Activated CD4-positive, alpha-beta T cell treated with anti-CD3 and anti-CD28 coated beads for 36 hours (primary cell): ENCODE results near the gene GSTM1. TPM values are rescaled to one million over a fixed set of nuclear protein-coding genes. Genes with fewer than 3 reads are reported as not detected.
"Not testable (repeated sequence)": the region's sequence is repeated elsewhere in the genome, so short reads cannot be mapped to it uniquely, and the experiment has no call there.

Experiments
- ATAC-seq: fragments of 200-7000 bp; cut with Tn5 transposase; one replicate; pipeline ENCODE4 v1.10.0; 2021; ENCODE audit warnings: mild to moderate bottlenecking, moderate library complexity
- CTCF ChIA-PET: fragments of 350-600 bp; sonication (Branson Sonifier 250); formaldehyde crosslinking; loops from one replicate; lab custom pipeline; 2021; ENCODE audit warnings: antibody characterized with exemption; lab: Charles Lee
- POLR2A ChIA-PET: fragments of 350-600 bp; sonication (Branson Sonifier 250); formaldehyde crosslinking; loops from one replicate; lab custom pipeline; 2021; ENCODE audit warnings: antibody characterized with exemption, inconsistent platforms; lab: Charles Lee
- DNase-seq: peaks from one replicate; pipeline ENCODE4 v3.0.0-alpha.2; 2020
- H3K27ac Mint-ChIP-seq: one replicate; pipeline ENCODE4 v1.8.0; 2021; ENCODE audit warnings: mixed read lengths
- H3K27me3 Mint-ChIP-seq: one replicate; pipeline ENCODE4 v1.8.0; 2021; ENCODE audit warnings: mixed read lengths
- H3K36me3 Mint-ChIP-seq: one replicate; pipeline ENCODE4 v1.8.0; 2021; ENCODE audit warnings: low read depth, mixed read lengths
- H3K4me1 Mint-ChIP-seq: one replicate; pipeline ENCODE4 v1.8.0; 2021; ENCODE audit warnings: mixed read lengths
- H3K4me3 Mint-ChIP-seq: one replicate; pipeline ENCODE4 v1.8.0; 2021; ENCODE audit warnings: mild to moderate bottlenecking, moderate library complexity, mixed read lengths
- H3K9me3 Mint-ChIP-seq: one replicate; pipeline ENCODE4 v1.8.0; 2021; ENCODE audit warnings: low read depth, mixed read lengths
- intact Hi-C, 2 experiments: fragments of 100-400 bp; cut with DNase I in 1 of 2; cut with micrococcal nuclease in 1 of 2; formaldehyde crosslinking; loops; one replicate each; pipeline versions ENCODE4 v1.14.2 to v1.15.1; 2022 to 2024; cut with DNase I, micrococcal nuclease
- total RNA-seq, 2 experiments: library from RNA; stranded (reverse); gene quantifications; one replicate each; pipeline ENCODE4 v1.2.3, GENCODE V29; 2021

Gene GSTM1
- total RNA-seq, 2 experiments from 2014 or later = 94.0 to 116 TPM

DNA sequence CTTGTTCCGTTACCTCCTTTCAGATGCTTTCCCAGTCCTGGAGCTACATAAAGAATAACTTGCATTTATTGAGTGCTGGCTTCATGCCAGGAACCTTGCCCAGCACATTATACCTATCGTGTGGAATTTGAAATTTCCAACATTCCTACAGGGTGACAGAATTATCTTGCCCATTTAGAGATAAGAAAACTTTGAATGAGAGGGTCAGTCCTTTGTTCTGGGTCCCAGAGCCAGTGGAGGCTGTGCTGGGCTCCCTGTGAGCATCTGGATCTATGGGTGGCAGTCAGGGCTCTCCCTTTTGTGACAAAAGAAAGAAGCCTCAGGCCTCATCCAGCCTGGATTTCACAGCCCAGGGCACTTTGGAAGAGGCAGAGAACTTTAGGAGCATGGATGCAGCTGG lies 28.5 kb upstream of the GSTM1 start:
- Mint-ChIP-seq H3K27ac (no peak overlapping the region), H3K27me3 (no peaks in the 10 kb centered on the region), H3K4me3 (no peak overlapping the region), H3K36me3 (peaks cover 3% of the 10 kb centered on the region), H3K4me1 (peaks cover 12% of the 10 kb centered on the region), H3K9me3 (no peaks in the 10 kb centered on the region)
- intact Hi-C loops = no loop called here
- POLR2A ChIA-PET = no interaction called here
- ATAC-seq = no peak
- no peak for DNase-seq
- CTCF ChIA-PET = interaction anchor here (1.0 to 4.6 kb wide), 3 partner anchors 8 to 42 kb away, joined by 3 to 47 read pairs (median 3); no protein-coding TSS in a partner anchor

DNA sequence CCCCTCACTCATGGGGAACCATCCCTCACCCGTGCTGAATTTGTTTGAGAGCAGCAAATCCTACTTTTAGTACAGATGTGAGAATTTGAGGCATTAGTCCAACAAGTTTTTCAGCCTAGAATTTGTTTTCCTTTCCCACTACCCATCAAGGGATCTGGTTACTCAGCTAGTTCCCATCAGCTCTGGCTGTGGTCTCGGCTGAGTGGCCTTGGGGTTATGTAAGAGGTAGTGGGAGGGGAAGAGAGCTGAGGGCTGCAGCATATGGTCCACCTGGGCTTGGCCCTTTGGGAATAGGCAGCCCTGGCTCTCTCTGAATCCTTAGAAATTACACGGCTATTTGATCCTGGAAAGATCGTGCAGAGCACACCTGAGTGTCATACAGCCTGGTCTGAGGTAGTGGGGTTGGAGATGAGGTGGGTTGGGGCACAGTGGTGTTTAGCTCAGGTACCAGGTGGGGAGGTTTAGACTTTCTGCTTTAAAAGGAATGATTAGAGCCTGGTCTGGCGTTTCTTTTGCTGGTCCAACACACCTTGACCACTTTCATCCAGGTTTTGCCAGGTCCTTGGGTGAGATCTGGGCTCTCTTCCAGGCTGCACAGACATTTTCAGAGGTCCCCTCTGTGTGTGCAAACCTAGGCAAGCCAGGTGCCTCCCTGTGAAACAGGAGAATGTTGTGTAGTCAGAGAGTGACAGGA lies 27.5 kb upstream of the GSTM1 start:
- DNase-seq (no peak), ATAC-seq (no peak)
- POLR2A ChIA-PET = no interaction called here
- Mint-ChIP-seq H3K4me3 (no peak overlapping the region), H3K36me3 (peaks cover 3% of the 10 kb centered on the region), H3K9me3 (no peaks in the 10 kb centered on the region), H3K27ac (peak overlapping the region; percentile 16), H3K27me3 (no peaks in the 10 kb centered on the region), H3K4me1 (peaks cover 8% of the 10 kb centered on the region)
- CTCF ChIA-PET = interaction anchor here (1.0 to 1.5 kb wide), 3 partner anchors 9 to 116 kb away, joined by 3 read pairs; no protein-coding TSS in a partner anchor
- intact Hi-C loops = no loop called here

DNA sequence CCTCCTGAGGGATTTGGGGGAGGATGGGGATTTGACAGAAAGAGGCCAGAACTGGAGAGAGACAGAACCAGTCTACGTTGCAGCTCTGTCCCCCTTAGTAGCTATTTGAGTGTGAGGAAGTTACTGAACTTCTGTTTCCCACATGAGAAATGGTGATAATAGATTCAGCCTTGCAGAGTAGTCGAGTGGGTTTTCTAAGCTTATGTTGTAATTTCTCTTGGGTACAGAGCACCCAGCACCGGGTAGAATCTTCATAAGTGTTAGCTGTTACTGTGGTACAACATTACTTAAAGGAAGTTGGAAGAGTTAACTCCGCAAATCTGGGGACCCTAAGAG lies 27.0 kb upstream of the GSTM1 start:
- DNase-seq, POLR2A ChIA-PET, intact Hi-C loops, H3K9me3 Mint-ChIP-seq, H3K4me3 Mint-ChIP-seq, H3K36me3 Mint-ChIP-seq, H3K27me3 Mint-ChIP-seq, H3K4me1 Mint-ChIP-seq, ATAC-seq: not testable (repeated sequence)
- CTCF ChIA-PET = interaction anchor here (1.0 kb wide), 2 partner anchors 22 to 116 kb away, joined by 3 read pairs; no protein-coding TSS in a partner anchor
- H3K27ac Mint-ChIP-seq = peak overlapping the region; percentile 16

DNA sequence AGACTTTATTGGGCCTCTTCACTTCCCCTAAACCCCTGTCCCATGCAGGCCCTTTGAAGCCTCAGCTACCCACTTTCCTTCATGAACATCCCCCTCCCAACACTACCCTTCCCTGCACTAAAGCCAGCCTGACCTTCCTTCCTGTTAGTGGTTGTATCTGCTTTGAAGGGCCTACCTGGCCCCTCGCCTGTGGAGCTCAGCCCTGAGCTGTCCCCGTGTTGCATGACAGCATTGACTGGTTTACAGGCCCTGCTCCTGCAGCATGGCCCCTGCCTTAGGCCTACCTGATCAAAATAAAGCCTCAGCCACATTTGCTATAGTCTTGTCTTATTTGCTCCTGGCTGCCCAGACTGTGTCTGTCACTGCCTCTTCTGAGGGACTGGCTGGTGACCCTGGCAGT lies 26.2 kb upstream of the GSTM1 start:
- DNase-seq = no peak
- Mint-ChIP-seq H3K9me3 (no peaks in the 10 kb centered on the region), H3K27me3 (no peaks in the 10 kb centered on the region), H3K4me3 (no peak overlapping the region), H3K27ac (no peak overlapping the region), H3K36me3 (peaks cover 3% of the 10 kb centered on the region), H3K4me1 (peaks cover 4% of the 10 kb centered on the region)
- intact Hi-C loops = no loop called here
- ATAC-seq = no peak
- ChIA-PET CTCF (interaction anchor here (0.7 to 2.0 kb wide), 3 partner anchors 9 to 881 kb away, joined by 3 to 9 read pairs (median 3); no protein-coding TSS in a partner anchor), POLR2A (no interaction called here)

DNA sequence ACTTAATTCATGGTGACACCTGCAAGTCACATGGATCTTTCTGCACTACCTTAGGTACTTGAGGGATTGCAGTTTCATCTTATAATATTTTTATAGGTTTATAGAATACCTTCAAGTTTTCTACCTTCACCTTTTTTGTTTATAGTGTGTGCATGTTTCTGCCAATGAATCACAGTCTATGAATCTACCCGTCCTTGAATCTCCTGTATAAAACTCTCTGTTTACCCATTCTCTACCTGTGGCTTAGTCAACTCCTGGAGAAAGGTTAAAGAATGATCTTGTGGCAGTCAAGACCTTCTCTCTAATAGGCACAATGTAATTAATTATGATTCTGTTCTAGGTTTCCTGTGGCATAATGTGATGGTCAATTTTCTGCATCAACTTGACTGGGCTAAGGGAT lies 22.9 kb upstream of the GSTM1 start:
- no peaks in the 10 kb centered on the region for H3K9me3 Mint-ChIP-seq
- H3K4me3 Mint-ChIP-seq = no peak overlapping the region
- H3K27ac Mint-ChIP-seq = no peak overlapping the region
- no peaks in the 10 kb centered on the region for H3K36me3 Mint-ChIP-seq
- H3K4me1 Mint-ChIP-seq = peaks cover 17% of the 10 kb centered on the region
- DNase-seq = no peak
- H3K27me3 Mint-ChIP-seq = no peaks in the 10 kb centered on the region
- ChIA-PET POLR2A (no interaction called here), CTCF (no interaction called here)
- intact Hi-C loops = no loop called here
- ATAC-seq = no peak

DNA sequence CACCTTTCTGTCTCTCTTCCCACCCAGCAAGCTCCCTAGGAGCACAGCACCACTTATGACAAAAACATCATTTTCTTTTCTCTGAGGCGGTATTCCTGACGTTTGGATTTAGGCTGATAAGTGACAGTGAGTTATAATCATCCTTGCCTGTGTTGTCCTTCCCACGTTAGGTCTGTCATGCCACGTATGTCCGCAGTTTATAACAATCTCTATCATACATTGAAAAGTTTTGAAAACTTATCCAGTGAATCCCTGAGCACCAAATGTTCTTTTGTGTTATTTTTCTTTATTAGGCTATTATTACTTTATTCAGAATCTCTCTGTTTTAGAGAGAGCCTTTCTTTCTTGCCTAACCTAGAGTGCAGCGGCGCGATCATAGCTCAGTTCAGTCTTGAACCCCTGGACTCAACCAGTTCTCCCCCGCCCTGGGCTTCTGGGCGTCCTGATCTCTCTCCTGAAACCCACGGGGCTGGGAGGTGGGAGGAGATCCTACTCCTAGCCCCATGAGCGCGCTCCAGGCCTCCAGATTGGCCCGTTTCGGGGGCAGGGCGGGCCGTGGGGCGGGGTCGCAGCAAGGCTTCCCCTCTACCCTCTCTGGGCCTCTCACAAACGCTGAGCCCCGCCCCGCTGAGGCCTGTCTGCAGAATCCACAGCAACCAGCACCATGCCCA lies 20.0 kb upstream of the GSTM1 start, which contains the start of gene GSTM2:
Gene GSTM2 (plus strand): TSS at position 606 of the 671 bp plus-strand sequence. CDS start 59 bp downstream, at position 665.
- ChIA-PET POLR2A (no interaction called here), CTCF (interaction anchor here (0.6 to 1.8 kb wide), 4 partner anchors 10 to 27 kb away, joined by 3 to 7 read pairs (median 4); no protein-coding TSS in a partner anchor)
- Mint-ChIP-seq H3K4me3 (peak within 1 kb of the TSS; percentile 71), H3K27ac (no peak within 1 kb of the TSS), H3K4me1 (peaks cover 18% of the 10 kb centered on the region), H3K27me3 (no peaks in the 10 kb centered on the region), H3K9me3 (no peaks in the 10 kb centered on the region), H3K36me3 (no peaks in the 10 kb centered on the region)
- DNase-seq (peak; percentile 92), ATAC-seq (peak; percentile 100)
- intact Hi-C loops = loop anchor here (1.0 kb wide), 1 partner anchor 20 kb away; the partner anchor contains the start of gene GSTM1 (in 2 of the 2)

DNA sequence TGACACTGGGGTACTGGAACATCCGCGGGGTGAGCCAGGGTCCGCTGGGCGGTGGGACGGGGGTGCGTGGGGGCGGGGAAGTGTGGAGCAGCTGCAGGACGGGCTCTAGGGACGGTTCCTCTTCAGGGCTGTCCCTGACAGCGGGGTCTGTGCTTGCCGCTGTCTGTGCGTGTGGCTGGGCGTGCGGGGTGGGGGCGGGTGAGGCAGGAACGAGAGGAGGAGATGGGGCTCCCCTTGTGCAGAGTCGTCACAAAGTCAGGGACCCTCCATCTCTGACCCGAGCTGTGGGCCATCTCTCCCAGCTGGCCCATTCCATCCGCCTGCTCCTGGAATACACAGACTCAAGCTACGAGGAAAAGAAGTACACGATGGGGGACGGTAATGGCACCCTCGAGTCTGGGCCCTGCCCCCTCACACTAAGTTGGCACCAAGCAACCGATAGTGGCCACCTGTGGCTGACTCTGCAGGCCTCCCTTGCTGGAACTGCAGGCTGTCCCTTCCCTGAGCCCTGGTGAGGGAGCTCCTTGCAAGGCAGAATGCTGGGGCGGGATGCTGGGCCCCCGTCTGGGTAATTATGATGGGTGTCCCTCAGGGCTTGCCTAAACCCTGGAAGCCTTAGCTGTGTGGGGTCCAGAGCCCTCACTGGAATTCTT lies 19.4 kb upstream of the GSTM1 start:
- Mint-ChIP-seq H3K27me3 (no peaks in the 10 kb centered on the region), H3K27ac (no peak overlapping the region), H3K4me3 (peak overlapping the region; percentile 71), H3K4me1 (peaks cover 18% of the 10 kb centered on the region), H3K36me3 (no peaks in the 10 kb centered on the region), H3K9me3 (no peaks in the 10 kb centered on the region)
- peak; percentile 13 for DNase-seq
- POLR2A ChIA-PET = interaction anchor here (0.7 kb wide), 1 partner anchor 28 kb away, joined by 3 read pairs; no protein-coding TSS in a partner anchor
- intact Hi-C loops = no loop called here
- ATAC-seq = peak; percentile 30
- CTCF ChIA-PET = interaction anchor here (0.6 to 1.0 kb wide), 3 partner anchors 11 to 28 kb away, joined by 3 to 5 read pairs (median 3); no protein-coding TSS in a partner anchor

DNA sequence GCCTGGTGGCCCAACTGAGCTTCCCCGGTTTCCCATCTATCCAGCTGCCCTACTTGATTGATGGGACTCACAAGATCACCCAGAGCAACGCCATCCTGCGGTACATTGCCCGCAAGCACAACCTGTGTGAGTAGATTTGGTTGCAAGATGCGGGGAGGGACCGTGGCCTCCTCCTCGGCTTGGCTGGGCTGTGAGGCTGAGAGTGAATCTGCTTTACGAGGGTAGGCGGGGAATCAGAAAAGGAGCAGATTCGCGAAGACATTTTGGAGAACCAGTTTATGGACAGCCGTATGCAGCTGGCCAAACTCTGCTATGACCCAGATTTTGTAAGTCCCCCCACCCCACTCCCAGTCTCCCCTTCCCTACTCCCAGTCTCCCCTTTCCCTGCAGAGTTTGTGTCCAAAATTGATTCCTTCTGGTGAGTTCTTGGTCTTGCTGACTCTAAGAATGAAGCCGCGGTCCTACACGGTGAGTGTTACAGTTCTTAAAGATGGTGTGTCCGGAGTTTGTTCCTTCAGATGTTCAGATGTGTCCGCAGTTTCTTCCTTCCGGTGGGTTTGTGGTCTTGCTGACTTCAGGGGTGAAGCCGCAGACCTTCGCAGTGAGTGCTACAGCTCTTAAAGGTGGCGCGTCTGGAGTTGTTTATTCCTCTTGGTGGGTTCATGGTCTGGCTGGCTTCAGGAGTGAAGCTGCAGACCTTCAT lies 18.2 kb upstream of the GSTM1 start:
- H3K27me3 Mint-ChIP-seq = no peaks in the 10 kb centered on the region
- H3K4me1 Mint-ChIP-seq = peaks cover 18% of the 10 kb centered on the region
- CTCF ChIA-PET = interaction anchor here (0.8 to 1.2 kb wide), 5 partner anchors 18 to 338 kb away, joined by 3 to 5 read pairs (median 4); partner anchors contain the start of gene GSTM1
- no peak for ATAC-seq
- H3K9me3 Mint-ChIP-seq = no peaks in the 10 kb centered on the region
- peak overlapping the region; percentile 35 for H3K27ac Mint-ChIP-seq
- POLR2A ChIA-PET = no interaction called here
- peak overlapping the region; percentile 50 for H3K4me3 Mint-ChIP-seq
- DNase-seq = peak; percentile 29
- no peaks in the 10 kb centered on the region for H3K36me3 Mint-ChIP-seq
- intact Hi-C loops = no loop called here

DNA sequence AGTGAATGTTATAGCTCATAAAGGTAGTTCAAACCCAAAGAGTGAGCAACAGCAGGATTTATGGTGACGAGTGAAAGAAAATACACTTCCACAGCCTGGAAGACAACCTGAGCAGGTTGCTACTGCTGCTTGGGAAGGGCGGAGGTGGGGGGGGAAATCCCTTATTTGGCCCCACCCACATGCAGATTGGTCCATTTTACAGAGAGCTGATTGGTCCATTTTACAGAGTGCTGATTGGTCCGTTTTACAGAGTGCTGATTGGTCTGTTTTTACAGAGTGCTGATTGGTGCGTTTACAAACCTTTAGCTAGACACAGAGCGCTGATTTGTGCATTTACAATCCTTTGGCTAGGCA lies 17.7 kb upstream of the GSTM1 start:
- peak overlapping the region; percentile 50 for H3K4me3 Mint-ChIP-seq
- intact Hi-C loops, POLR2A ChIA-PET, DNase-seq, H3K36me3 Mint-ChIP-seq, H3K9me3 Mint-ChIP-seq, ATAC-seq, H3K27me3 Mint-ChIP-seq: not testable (repeated sequence)
- CTCF ChIA-PET = interaction anchor here (0.8 to 1.2 kb wide), 5 partner anchors 18 to 337 kb away, joined by 3 to 5 read pairs (median 4); partner anchors contain the start of gene GSTM1
- peaks cover 18% of the 10 kb centered on the region for H3K4me1 Mint-ChIP-seq
- peak overlapping the region; percentile 35 for H3K27ac Mint-ChIP-seq

DNA sequence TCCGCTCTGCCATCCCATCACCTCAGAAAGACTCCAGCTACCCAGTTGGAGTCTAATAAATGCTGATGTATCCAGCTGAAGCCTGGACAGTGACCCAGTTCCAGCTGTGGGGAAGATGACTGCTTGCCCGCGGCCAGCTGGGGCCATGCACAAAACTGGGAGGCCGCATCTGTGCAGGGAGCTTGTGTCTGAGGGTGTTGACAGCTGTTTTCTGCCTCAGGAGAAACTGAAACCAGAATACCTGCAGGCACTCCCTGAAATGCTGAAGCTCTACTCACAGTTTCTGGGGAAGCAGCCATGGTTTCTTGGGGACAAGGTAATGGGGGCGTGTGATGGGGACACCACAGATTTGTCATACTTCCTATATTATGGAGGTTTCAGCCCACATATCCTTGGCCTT lies 16.6 kb upstream of the GSTM1 start:
- no peaks in the 10 kb centered on the region for H3K36me3 Mint-ChIP-seq
- ATAC-seq (no peak), DNase-seq (no peak)
- H3K27me3 Mint-ChIP-seq = no peaks in the 10 kb centered on the region
- no peaks in the 10 kb centered on the region for H3K9me3 Mint-ChIP-seq
- ChIA-PET CTCF (interaction anchor here (0.6 to 1.5 kb wide), 5 partner anchors 17 to 303 kb away, joined by 3 to 6 read pairs (median 4); partner anchors contain the start of gene GSTM1), POLR2A (interaction anchor here (0.6 kb wide), 2 partner anchors 289 to 836 kb away, joined by 3 to 5 read pairs; no protein-coding TSS in a partner anchor)
- H3K4me1 Mint-ChIP-seq = peaks cover 18% of the 10 kb centered on the region
- intact Hi-C loops = no loop called here
- H3K4me3 Mint-ChIP-seq = no peak overlapping the region
- no peak overlapping the region for H3K27ac Mint-ChIP-seq
